A673 (cell line): ENCODE results near the gene ERBIN. TPM values are rescaled to one million over a fixed set of nuclear protein-coding genes. Genes with fewer than 3 reads are reported as not detected.
"Not testable (repeated sequence)": the region's sequence is repeated elsewhere in the genome, so short reads cannot be mapped to it uniquely, and the experiment has no call there.

ENCODE experiments used
- BruUV-seq: library from RNA; stranded (reverse); fragments of 400-500 nt; replicated peaks from 2 replicates; lab custom pipeline; 2021; lab: Mats Ljungman, UMichigan
- CTCF ChIA-PET: fragments of 300-600 bp; sonication (Branson Sonifier 250); formaldehyde crosslinking; loops from one replicate; lab custom pipeline; 2022; ENCODE audit warnings: antibody characterized with exemption; lab: Charles Lee
- POLR2A ChIA-PET: fragments of 300-600 bp; sonication (Branson Sonifier 250); formaldehyde crosslinking; loops from one replicate; lab custom pipeline; 2022; ENCODE audit warnings: antibody characterized with exemption; ENCODE audit not compliant: low non-redundant PET; lab: Charles Lee
- DNase-seq: peaks from one replicate; pipeline ENCODE4 v3.0.0-alpha.2; 2015; ENCODE audit warnings: low spot score
- H3K27ac ChIP-seq: fragments of 200-600 bp; sonication (generic); 2 replicates; pipeline ENCODE4 v1.5.1; 2016; ENCODE audit warnings: mixed run types, low read depth, mild to moderate bottlenecking, mixed read lengths, antibody characterized with exemption, low read length; ENCODE audit not compliant: poor library complexity, severe bottlenecking
- H3K27me3 ChIP-seq: fragments of 200-600 bp; sonication (generic); replicated peaks from 2 replicates; pipeline ENCODE4 v1.6.1; 2017; ENCODE audit warnings: mixed run types, low read depth, mild to moderate bottlenecking, mixed read lengths, antibody characterized with exemption, low read length; ENCODE audit not compliant: insufficient read depth, poor library complexity
- H3K36me3 ChIP-seq: fragments of 200-600 bp; sonication (generic); 2 replicates; pipeline ENCODE4 v1.6.1; 2016; ENCODE audit warnings: mixed run types, mild to moderate bottlenecking, mixed read lengths, antibody characterized with exemption, low read length; ENCODE audit not compliant: insufficient read depth, poor library complexity, severe bottlenecking
- H3K4me1 ChIP-seq: fragments of 200-600 bp; sonication (generic); 2 replicates; pipeline ENCODE4 v1.6.1; 2017; ENCODE audit warnings: mixed run types, mild to moderate bottlenecking, mixed read lengths, antibody characterized with exemption, low read length; ENCODE audit not compliant: insufficient read depth, poor library complexity, severe bottlenecking
- H3K4me3 ChIP-seq: fragments of 200-600 bp; sonication (generic); 2 replicates; pipeline ENCODE4 v1.5.1; 2016; ENCODE audit warnings: low read depth, mixed run types, mild to moderate bottlenecking, mixed read lengths, low read length; ENCODE audit not compliant: poor library complexity, severe bottlenecking
- H3K9me3 ChIP-seq: fragments of 200-600 bp; sonication (generic); 2 replicates; pipeline ENCODE4 v1.6.1; 2016; ENCODE audit warnings: mixed run types, low read depth, mild to moderate bottlenecking, mixed read lengths, antibody characterized with exemption, low read length; ENCODE audit not compliant: poor library complexity, severe bottlenecking
- EZH2 ChIP-seq: fragments of 200-600 bp; sonication (generic); IDR thresholded peaks from 2 replicates; pipeline ENCODE4 v1.6.1; 2017; ENCODE audit warnings: borderline replicate concordance, low read depth, mild to moderate bottlenecking, mixed read lengths, antibody characterized with exemption, low read length; ENCODE audit not compliant: poor library complexity, severe bottlenecking
- intact Hi-C: fragments of 100-400 bp; cut with micrococcal nuclease; formaldehyde crosslinking; loops from one replicate; pipeline ENCODE4 v1.10.0; 2022; ENCODE audit not compliant: unreplicated experiment
- total RNA-seq: library from RNA; stranded (reverse); gene quantifications from 2 replicates; pipeline ENCODE4 v1.2.3, GENCODE V29; 2021
- TF ChIP-seq, protein P1 (sequence below): fragments of 300-800, 200-600 bp; sonication (generic); conservative IDR thresholded peaks from 2 replicates; pipeline ENCODE4 v1.5.1; 2017; ENCODE audit warnings: low read depth, mild to moderate bottlenecking, antibody characterized with exemption, low read length, moderate library complexity, mixed read lengths

The ERBIN gene
- total RNA-seq, 1 experiment from 2014 or later = 47.5 TPM

GRCh38 chr5:66041627-66042026 is 115.3 kb downstream of the ERBIN start:
- Histone ChIP-seq H3K4me3 (no peak overlapping the region), H3K9me3 (no peaks in the 10 kb centered on the region), H3K27me3 (no peaks in the 10 kb centered on the region), H3K36me3 (peaks cover 30% of the 10 kb centered on the region), H3K27ac (no peak overlapping the region), H3K4me1 (peaks cover 9% of the 10 kb centered on the region)
- no TSS peak for BruUV-seq
- ChIA-PET CTCF (no interaction called here), POLR2A (no interaction called here)
- intact Hi-C loops = no loop called here
- no peak for TF ChIP-seq EZH2
- TF ChIP-seq, protein P1, sequence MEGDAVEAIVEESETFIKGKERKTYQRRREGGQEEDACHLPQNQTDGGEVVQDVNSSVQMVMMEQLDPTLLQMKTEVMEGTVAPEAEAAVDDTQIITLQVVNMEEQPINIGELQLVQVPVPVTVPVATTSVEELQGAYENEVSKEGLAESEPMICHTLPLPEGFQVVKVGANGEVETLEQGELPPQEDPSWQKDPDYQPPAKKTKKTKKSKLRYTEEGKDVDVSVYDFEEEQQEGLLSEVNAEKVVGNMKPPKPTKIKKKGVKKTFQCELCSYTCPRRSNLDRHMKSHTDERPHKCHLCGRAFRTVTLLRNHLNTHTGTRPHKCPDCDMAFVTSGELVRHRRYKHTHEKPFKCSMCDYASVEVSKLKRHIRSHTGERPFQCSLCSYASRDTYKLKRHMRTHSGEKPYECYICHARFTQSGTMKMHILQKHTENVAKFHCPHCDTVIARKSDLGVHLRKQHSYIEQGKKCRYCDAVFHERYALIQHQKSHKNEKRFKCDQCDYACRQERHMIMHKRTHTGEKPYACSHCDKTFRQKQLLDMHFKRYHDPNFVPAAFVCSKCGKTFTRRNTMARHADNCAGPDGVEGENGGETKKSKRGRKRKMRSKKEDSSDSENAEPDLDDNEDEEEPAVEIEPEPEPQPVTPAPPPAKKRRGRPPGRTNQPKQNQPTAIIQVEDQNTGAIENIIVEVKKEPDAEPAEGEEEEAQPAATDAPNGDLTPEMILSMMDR = no peak
- no peak for DNase-seq

DNA sequence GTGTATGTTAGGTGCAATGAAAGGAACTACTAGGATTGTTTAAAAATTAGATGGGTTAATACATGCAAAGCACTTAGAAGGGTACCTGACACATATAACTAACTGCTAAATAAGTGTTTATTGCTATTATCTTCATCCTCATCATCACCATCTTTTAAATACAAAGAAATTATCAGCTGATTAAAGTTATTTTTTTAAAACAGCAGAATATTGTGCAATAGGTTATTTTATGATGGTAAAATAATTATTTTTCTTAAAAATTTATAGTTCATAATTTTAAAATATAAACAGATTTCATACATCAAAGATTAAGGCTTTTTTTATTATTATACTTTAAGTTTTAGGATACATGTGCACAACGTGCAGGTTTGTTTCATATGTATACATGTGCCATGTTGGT is 130.9 kb downstream of the ERBIN start:
- no peak overlapping the region for H3K27ac ChIP-seq
- H3K27me3 ChIP-seq = no peaks in the 10 kb centered on the region
- H3K4me3 ChIP-seq = no peak overlapping the region
- H3K4me1 ChIP-seq = no peaks in the 10 kb centered on the region
- TF ChIP-seq, protein P1 = no peak
- no peak for TF ChIP-seq EZH2
- H3K9me3 ChIP-seq = no peaks in the 10 kb centered on the region
- H3K36me3 ChIP-seq = peaks cover 12% of the 10 kb centered on the region
- CTCF ChIA-PET = no interaction called here
- POLR2A ChIA-PET = no interaction called here
- no TSS peak for BruUV-seq
- intact Hi-C loops = no loop called here
- no peak for DNase-seq

GRCh38 chr5:66061320-66061719 is 134.9 kb downstream of the ERBIN start:
- H3K4me3 ChIP-seq, DNase-seq, H3K27ac ChIP-seq, intact Hi-C loops, H3K27me3 ChIP-seq, H3K4me1 ChIP-seq, H3K9me3 ChIP-seq, BruUV-seq, CTCF ChIA-PET, H3K36me3 ChIP-seq, POLR2A ChIA-PET: not testable (repeated sequence)

DNA sequence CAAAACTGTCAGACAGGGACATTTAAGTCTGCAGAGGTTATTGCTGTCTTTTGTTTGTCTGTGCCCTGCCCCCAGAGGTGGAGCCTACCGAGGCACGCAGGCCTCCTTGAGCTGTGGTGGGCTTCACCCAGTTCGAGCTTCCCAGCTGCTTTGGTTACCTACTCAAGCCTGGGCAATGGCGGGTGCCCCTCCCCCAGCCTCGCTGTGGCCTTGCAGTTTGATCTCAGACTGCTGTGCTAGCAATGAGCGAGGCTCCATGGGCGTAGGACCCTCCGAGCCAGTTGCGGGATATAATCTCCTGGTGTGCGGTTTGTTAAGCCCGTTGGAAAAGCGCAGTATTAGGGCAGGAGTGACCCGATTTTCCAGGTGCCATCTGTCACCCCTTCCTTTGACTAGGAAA is 136.7 kb downstream of the ERBIN start:
- DNase-seq, H3K36me3 ChIP-seq, H3K4me1 ChIP-seq, POLR2A ChIA-PET, H3K4me3 ChIP-seq, BruUV-seq, intact Hi-C loops, CTCF ChIA-PET, H3K27me3 ChIP-seq, H3K27ac ChIP-seq, H3K9me3 ChIP-seq: not testable (repeated sequence)
